Measurements from ENCODE around the gene PVALB. TPM values are rescaled to one million over a fixed set of nuclear protein-coding genes. Genes with fewer than 3 reads are reported as not detected.

The PVALB gene
- polyA plus RNA-seq, 2 of the 4 experiments (the other 2 are of a cell fraction) = not detected

DNA sequence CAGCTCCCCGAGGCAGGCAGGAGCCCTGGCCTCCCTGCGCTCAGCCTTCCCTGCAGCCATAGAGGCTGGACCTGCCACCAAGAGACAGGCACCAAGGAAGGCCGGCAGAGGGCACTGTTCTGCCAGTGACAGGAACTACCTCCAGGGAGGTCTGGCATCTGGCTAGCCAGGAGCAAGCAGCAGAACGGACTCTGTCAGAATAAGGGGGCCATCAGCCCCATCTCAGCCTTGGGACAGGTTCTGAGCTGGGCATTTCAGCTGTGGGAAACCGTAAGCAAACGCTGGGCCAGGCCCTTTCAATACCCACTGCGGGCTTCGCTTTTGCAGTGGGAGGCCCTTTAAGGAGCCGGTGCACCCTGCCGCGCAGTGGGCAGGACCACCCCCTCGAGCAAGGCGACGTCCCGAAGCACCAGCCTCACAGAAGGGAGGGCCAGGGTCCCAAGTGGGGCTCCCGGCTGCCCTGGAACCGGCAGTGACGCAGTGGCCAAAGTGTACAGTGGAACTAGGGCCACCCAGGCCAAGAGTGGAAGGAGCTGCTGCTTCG lies 59.1 kb downstream of the PVALB start:
- H3K9me3 ChIP-seq = no peaks in the 10 kb centered on the region
- DNase-seq (ENCODE audit: low read depth in 1 of 2, low spot score in 1 of 2) (peak; percentile 44 to 72), FAIRE-seq (no peak), ATAC-seq (peak; percentile 90 to 98)
- no peak overlapping the region for H3K4me2 ChIP-seq
- no peaks in the 10 kb centered on the region for H3K4me1 ChIP-seq
- POLR2A ChIA-PET = no interaction called here
- peak; percentile 52 for TF ChIP-seq CTCF (IDR thresholded peaks at IDR 0.05)
- TF ChIP-seq GATA3 (IDR thresholded peaks at IDR 0.05; ENCODE audit: borderline replicate concordance) = no peak
- peak; percentile 51 to 59; a peak in 4 of 5 replicates for TF ChIP-seq RAD21 (conservative IDR thresholded peaks at IDR 0.05 in 1 of 2, IDR thresholded peaks at IDR 0.05 in 1 of 2)
- TF ChIP-seq, protein P1, sequence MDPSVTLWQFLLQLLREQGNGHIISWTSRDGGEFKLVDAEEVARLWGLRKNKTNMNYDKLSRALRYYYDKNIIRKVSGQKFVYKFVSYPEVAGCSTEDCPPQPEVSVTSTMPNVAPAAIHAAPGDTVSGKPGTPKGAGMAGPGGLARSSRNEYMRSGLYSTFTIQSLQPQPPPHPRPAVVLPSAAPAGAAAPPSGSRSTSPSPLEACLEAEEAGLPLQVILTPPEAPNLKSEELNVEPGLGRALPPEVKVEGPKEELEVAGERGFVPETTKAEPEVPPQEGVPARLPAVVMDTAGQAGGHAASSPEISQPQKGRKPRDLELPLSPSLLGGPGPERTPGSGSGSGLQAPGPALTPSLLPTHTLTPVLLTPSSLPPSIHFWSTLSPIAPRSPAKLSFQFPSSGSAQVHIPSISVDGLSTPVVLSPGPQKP (IDR thresholded peaks at IDR 0.05; ENCODE audit: low read depth, low read length) = no peak
- peak; percentile 60 for TF ChIP-seq SMC3 (IDR thresholded peaks at IDR 0.05)
- CTCF ChIA-PET = interaction anchor here (0.6 to 4.3 kb wide), 36 partner anchors 9 to 415 kb away, joined by 3 to 37 read pairs (median 4); partner anchors contain the start of gene IFT27
- 57% methylated on average over 8 of the region's 19 CpGs for WGBS (ENCODE audit: missing lambda C conversion rate)
- no peak overlapping the region for H3K4me3 ChIP-seq
- H3K27ac ChIP-seq = no peak overlapping the region

- FAIRE-seq (no peak), DNase-seq (ENCODE audit: low read depth in 1 of 2, low spot score in 1 of 2) (no peak), ATAC-seq (peak in 1 of 2 experiments; percentile 18; a peak in 3 of 6 replicates)
- POLR2A ChIA-PET = no interaction called here
- CTCF ChIA-PET = interaction anchor here (0.6 to 4.3 kb wide), 32 partner anchors 9 to 400 kb away, joined by 3 to 37 read pairs (median 4); partner anchors contain the start of gene IFT27
- Histone ChIP-seq H3K4me1 (no peaks in the 10 kb centered on the region), H3K4me2 (no peak overlapping the region), H3K4me3 (no peak overlapping the region), H3K9me3 (no peaks in the 10 kb centered on the region), H3K27ac (no peak overlapping the region)
- TF ChIP-seq ZC3H11A (IDR thresholded peaks at IDR 0.05) (no peak), NR3C1 (IDR thresholded peaks at IDR 0.05) (no peak), FOXS1 (CRISPR knock-in tag; IDR thresholded peaks at IDR 0.05) (no peak)
- 63% methylated on average over 27 of the region's 28 CpGs for WGBS (ENCODE audit: missing lambda C conversion rate)
These were observed 59.8 kb downstream of the PVALB start for GRCh38 chr22:36756746-36757655.

- TF ChIP-seq FOSB (CRISPR knock-in tag; IDR thresholded peaks at IDR 0.05) (no peak), HEYL (CRISPR knock-in tag; IDR thresholded peaks at IDR 0.05) (no peak), GATA3 (IDR thresholded peaks at IDR 0.05; ENCODE audit: borderline replicate concordance) (no peak), ZSCAN20 (CRISPR knock-in tag; IDR thresholded peaks at IDR 0.05) (no peak), SREBF2 (IDR thresholded peaks at IDR 0.05) (no peak), CHD2 (IDR thresholded peaks at IDR 0.05; ENCODE audit: low read length, partially characterized antibody) (no peak)
- TF ChIP-seq, protein P2, sequence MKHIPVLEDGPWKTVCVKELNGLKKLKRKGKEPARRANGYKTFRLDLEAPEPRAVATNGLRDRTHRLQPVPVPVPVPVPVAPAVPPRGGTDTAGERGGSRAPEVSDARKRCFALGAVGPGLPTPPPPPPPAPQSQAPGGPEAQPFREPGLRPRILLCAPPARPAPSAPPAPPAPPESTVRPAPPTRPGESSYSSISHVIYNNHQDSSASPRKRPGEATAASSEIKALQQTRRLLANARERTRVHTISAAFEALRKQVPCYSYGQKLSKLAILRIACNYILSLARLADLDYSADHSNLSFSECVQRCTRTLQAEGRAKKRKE (CRISPR knock-in tag; IDR thresholded peaks at IDR 0.05; ENCODE audit: low read depth) = no peak
- Histone ChIP-seq H3K9me3 (no peaks in the 10 kb centered on the region), H3K4me1 (no peaks in the 10 kb centered on the region), H3K4me2 (no peak overlapping the region), H3K4me3 (no peak overlapping the region), H3K27ac (no peak overlapping the region)
- ChIA-PET CTCF (interaction anchor here (1.1 to 4.3 kb wide), 8 partner anchors 12 to 245 kb away, joined by 3 to 37 read pairs (median 10); partner anchors contain the start of gene IFT27), POLR2A (no interaction called here)
- ATAC-seq = no peak
- FAIRE-seq = no peak
- WGBS (ENCODE audit: missing lambda C conversion rate) = 66% methylated on average over 6 of the region's 7 CpGs
- no peak for DNase-seq (ENCODE audit: low read depth in 1 of 2, low spot score in 1 of 2)
These were observed 60.8 kb downstream of the PVALB start for GRCh38 chr22:36756031-36756430.

Data from A549 (cell line).